Right renal cortex interstitium (tissue), 3 donors: ENCODE results near the gene HAPLN2. TPM values are rescaled to one million over a fixed set of nuclear protein-coding genes. Genes with fewer than 3 reads are reported as not detected.

ENCODE experiments used
- DNase-seq, 3 donors: peaks; one replicate each; pipeline ENCODE4 v3.0.0-alpha.2; 2013; ENCODE audit warnings: low read depth in 3 of 3, low spot score in 2 of 3
- polyA plus RNA-seq, 3 donors: library from polyadenylated mRNA; unstranded; fragments of 120-200 nt; gene quantifications; one replicate each; pipeline ENCODE4 v1.2.1, GENCODE V29; 2013; ENCODE audit not compliant: insufficient read length in 3 of 3

The HAPLN2 gene
- polyA plus RNA-seq, 3 donors = 0.13 to 0.32 TPM; not detected in 1

- DNase-seq = no peak
Measured at GRCh38 chr1:156643778-156644092, 24.5 kb downstream of the HAPLN2 start.

DNA sequence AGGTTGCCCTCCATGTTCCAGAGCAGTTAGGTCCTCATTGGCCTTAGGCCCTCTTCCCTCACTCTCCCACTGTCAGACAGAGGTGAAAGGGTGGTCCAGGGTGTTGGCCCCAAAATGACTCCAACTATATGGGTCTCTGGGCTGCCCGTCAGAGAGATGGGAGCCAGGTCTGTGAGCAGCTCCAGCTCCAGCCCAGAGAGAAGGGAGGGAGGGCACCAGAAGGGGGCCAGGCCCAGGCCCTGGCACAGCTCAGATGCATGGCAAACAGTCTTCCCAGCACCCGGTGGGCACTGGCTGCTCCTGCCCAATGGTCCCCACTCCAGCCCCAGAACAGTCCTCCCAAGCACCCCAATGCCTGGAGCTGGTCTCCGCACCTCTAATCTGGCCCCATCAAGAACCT is 24.9 kb downstream of the HAPLN2 start:
- DNase-seq = no peak

DNA sequence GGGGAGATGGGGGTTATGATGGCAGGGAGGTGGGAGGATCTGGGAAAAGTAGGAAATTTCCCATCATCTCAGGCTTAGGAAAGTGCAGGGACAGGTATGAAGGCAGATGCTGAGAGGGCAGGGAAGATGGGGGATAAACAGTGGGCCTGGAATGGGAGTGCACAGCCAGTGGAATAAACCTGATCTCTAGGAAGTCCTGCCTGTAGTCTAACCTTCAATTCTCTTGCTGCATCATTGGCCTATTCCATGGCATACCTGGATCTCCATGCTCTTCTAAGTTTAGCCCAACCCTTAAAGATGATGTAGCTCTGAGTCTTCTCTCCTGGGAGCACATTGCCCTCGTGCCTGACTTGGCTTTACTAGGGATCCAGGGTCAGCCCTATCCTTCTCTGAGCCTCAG is 25.4 kb downstream of the HAPLN2 start:
- DNase-seq = no peak

DNA sequence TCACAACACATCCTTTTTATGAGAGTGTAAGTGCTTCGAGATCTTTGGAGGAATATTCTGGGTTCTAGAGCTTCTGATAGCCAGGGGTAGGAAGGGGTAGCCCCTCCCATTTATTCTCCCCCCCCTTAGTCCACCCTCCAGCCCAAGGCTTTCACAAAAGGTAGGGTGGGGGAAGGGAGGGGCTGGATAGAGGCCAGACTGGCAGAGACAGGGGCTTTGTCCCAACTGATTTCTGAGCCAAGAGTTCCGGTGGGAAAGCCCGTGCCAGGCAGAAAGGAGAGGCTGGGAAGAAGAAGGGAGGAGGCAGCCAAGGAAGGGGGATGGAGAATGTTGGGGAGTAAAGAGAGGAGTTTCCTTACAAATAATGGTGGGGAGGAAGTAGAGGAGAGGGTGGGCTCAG is 25.8 kb downstream of the HAPLN2 start:
- DNase-seq = no peak

DNA sequence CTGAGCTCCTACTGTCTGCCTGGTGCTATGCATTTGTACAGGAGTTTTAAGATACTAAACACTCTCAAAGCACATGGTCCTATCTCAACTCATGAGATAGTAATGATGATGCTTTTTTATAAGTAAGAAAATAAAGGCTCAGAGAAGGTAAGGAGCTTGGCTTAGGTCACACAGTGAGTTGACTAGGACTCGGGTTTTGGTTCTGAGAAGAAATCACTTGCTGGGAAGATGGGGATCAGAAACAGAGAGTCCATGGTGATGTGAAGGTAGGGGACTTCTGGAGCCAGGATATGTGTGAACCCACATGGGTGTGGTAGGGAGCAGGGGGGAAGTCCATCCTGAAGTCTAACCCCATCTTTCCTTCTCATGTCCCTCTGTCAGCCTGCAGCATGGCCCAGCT is 26.5 kb downstream of the HAPLN2 start:
- no peak for DNase-seq

GRCh38 chr1:156646738-156647211 is 27.6 kb downstream of the HAPLN2 start:
- DNase-seq = no peak

DNA sequence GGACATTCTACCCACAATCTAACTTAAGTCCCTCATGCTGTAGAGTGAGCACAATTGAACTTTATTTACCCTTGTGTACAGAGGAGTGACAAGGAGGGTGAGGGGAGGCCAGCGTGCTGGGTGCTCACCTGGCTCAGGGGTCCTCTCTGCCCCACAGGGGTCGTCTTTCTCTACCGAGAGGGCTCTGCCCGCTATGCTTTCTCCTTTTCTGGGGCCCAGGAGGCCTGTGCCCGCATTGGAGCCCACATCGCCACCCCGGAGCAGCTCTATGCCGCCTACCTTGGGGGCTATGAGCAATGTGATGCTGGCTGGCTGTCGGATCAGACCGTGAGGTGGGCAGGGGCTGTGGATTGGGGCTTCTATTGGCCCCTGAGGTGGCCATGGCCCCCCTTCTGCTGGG is 28.1 kb downstream of the HAPLN2 start:
- no peak for DNase-seq

DNA sequence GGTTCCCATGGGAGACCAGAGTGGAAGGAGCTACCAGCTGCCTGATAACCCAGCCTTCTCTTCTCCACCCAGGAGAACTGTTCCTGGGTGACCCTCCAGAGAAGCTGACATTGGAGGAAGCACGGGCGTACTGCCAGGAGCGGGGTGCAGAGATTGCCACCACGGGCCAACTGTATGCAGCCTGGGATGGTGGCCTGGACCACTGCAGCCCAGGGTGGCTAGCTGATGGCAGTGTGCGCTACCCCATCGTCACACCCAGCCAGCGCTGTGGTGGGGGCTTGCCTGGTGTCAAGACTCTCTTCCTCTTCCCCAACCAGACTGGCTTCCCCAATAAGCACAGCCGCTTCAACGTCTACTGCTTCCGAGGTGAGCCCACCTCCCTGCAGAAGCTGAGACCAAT is 29.3 kb downstream of the HAPLN2 start:
- DNase-seq = no peak

GRCh38 chr1:156648951-156649350 is 29.7 kb downstream of the HAPLN2 start:
- no peak for DNase-seq

- no peak for DNase-seq
Measured at GRCh38 chr1:156652131-156652991, 33.1 kb downstream of the HAPLN2 start.

DNA sequence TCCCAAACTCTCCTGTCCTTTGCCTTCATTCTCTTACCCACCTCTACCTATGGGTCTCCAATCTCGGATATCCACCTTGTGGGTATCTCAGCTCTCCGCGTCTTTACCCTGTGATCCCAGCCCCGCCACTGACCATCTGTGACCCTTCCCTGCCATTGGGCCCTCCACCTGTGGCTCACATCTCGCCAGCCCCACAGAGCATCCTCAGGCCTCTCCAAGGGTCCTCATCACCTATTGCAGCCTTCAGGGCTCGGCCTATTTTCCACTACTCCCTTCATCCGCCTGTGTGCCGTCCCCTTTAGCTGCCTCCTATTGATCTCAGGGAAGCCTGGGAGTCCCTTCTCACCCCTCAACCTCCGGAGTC is 33.8 kb downstream of the HAPLN2 start:
- no peak for DNase-seq

- no peak for DNase-seq
Measured at GRCh38 chr1:156654700-156655099, 35.5 kb downstream of the HAPLN2 start.

DNA sequence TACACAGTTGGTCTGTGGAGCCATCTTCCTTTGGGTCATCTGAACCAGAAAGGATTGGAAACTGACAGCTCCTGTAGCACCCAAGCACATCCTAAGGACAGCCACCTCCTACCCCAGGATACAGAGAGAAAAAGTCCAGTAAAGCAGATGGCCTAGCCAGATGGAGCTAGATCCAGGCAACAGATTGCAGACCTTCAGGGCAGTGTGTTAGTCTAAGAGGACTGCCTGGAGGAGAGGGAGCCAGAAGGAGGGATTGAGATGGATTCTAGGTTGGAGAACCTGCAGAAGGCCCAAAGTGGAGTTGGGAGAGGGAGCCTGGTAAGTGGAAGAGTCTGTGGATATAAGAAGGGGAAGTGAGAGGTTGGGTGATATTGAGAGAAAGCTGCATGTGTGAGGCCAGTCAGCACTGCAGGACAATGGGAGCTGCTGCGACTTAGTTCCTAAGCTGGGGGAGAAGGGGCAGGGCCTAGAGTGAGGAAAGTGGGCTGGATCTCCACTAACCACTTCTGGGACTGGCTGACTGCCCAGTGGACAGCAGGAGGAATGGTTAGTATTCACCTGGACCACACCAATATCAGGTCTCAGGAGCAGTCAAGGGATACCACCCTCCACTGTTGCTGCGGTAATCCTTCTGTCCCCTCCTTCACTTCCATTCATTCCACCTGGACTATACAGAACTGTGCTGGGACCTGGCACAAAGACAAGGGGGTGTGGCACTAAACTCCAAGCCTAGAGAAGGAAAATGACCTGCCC is 36.1 kb downstream of the HAPLN2 start:
- no peak for DNase-seq

DNA sequence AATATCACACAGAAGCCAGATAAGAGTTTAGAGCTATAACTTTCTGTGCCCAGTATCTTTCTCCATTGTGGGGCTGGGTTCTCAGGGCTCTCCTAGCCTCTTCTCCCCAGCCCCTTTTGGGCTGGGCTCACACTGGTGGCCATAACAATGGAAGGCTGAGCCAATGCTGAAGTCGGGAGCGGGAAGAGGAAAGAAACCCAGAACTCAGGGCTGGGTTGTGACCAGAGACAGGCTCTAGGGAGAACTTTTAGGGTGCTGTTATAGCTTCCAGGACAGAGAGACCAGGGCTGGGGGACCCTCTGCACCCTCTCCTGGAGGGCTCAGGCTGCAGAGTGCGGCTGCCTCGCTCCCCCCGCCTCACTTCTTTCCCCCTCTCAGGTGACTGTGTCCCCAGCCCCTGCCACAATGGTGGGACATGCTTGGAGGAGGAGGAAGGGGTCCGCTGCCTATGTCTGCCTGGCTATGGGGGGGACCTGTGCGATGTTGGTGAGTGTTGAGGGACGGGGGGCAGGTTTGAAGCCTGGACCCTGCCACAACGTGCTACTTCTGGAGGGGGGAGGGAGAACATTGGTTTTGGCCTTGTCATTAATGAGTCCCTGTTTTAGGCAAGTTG is 36.8 kb downstream of the HAPLN2 start:
- no peak for DNase-seq

- DNase-seq = no peak
Measured at GRCh38 chr1:156656806-156657740, 37.9 kb downstream of the HAPLN2 start.

DNA sequence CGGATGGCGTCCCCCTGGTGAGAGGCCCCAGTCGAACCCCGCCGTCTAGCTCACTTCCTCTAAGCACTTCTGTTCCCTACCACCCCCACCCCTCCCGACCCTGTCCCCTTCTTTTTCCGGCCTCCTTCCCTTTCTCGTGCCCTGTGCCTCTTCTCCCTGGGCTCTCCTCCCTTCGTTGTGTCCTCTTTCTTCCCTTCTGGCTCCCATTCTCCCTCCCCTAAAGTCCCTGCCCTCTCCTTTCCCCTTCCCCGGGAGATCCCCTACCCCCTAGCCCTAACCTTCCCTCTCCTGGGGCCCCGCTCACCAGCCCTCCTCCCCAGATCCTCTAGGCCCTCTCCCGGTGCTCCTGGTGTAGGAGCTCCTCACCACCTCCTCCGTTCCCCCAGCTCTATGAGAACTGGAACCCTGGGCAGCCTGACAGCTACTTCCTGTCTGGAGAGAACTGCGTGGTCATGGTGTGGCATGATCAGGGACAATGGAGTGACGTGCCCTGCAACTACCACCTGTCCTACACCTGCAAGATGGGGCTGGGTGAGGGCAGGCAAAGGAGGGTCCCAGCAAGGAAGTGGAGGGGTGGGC is 38.6 kb downstream of the HAPLN2 start:
- no peak for DNase-seq

DNA sequence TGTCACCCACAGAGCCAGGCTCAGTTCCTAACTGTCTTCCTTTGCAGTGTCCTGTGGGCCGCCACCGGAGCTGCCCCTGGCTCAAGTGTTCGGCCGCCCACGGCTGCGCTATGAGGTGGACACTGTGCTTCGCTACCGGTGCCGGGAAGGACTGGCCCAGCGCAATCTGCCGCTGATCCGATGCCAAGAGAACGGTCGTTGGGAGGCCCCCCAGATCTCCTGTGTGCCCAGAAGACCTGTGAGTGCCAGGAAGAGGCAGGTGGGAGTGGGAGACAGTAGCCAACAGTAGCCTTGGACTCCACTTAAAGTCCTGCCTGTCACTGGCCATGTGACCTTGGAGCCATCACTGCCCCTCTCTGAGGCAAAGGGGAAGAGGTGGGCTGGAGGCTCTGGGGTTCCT is 39.3 kb downstream of the HAPLN2 start:
- DNase-seq = no peak

DNA sequence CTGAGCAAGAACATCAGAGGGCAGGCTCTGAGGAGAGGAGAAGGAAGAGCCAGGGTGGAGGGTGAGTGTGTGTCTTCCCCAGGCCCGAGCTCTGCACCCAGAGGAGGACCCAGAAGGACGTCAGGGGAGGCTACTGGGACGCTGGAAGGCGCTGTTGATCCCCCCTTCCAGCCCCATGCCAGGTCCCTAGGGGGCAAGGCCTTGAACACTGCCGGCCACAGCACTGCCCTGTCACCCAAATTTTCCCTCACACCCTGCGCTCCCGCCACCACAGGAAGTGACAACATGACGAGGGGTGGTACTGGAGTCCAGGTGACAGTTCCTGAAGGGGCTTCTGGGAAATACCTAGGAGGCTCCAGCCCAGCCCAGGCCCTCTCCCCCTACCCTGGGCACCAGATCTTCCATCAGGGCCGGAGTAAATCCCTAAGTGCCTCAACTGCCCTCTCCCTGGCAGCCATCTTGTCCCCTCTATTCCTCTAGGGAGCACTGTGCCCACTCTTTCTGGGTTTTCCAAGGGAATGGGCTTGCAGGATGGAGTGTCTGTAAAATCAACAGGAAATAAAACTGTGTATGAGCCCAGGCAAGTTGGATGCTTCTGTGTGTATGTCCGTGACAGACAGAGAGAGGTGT is 39.8 kb downstream of the HAPLN2 start:
- DNase-seq = no peak

GRCh38 chr1:156659661-156659987 is 40.4 kb downstream of the HAPLN2 start:
- no peak for DNase-seq
